SK-N-SH (cell line): Measurements from ENCODE around the gene SF3B5. TPM values are rescaled to one million over a fixed set of nuclear protein-coding genes. Genes with fewer than 3 reads are reported as not detected.

Source experiments
- CTCF ChIA-PET: fragments of 300-600, 350-600 bp; formaldehyde crosslinking; extraction: SDS; loops from one replicate; lab custom pipeline; 2021; lab: Yijun Ruan, JAX
- POLR2A ChIA-PET: fragments of 350-600 bp; sonication (Branson Sonifier 250); formaldehyde crosslinking; extraction: SDS; loops from one replicate; lab custom pipeline; 2020; ENCODE audit warnings: antibody characterized with exemption, inconsistent platforms; lab: Yijun Ruan, JAX
- DNase-seq: peaks from one replicate; pipeline ENCODE4 v3.0.0; 2012
- H2AFZ ChIP-seq: fragments of 200-600 bp; sonication (generic); 2 replicates; pipeline ENCODE4 v1.8.1; 2016; ENCODE audit warnings: antibody characterized with exemption, mild to moderate bottlenecking, low read depth
- H3F3A ChIP-seq: fragments of 200-600 bp; sonication (generic); replicated peaks from 2 replicates; pipeline ENCODE3; 2016; ENCODE audit warnings: antibody characterized with exemption, mild to moderate bottlenecking; ENCODE audit not compliant: insufficient read depth
- H3K27ac ChIP-seq, 2 experiments: fragments of 200-500 bp in 1 of 2; fragments of 200-600 bp in 1 of 2; sonication (Bioruptor generic) in 1 of 2; sonication (generic), shearing (Covaris generic) in 1 of 2; 2 replicates each; pipeline versions ENCODE4 v1.5.1 to v1.6.1; 2014 to 2016; ENCODE audit warnings: low read depth in 2 of 2, inconsistent platforms in 1 of 2, low read length in 1 of 2, mild to moderate bottlenecking in 1 of 2, mixed read lengths in 1 of 2
- H3K27me3 ChIP-seq: fragments of 200-600 bp; sonication (generic), shearing (Covaris generic); 2 replicates; pipeline ENCODE4 v1.6.1; 2016; ENCODE audit warnings: mixed run types; ENCODE audit not compliant: insufficient read depth
- H3K36me3 ChIP-seq, 2 experiments: fragments of 200-500 bp in 1 of 2; fragments of 200-600 bp in 1 of 2; sonication (Bioruptor generic) in 1 of 2; sonication (generic) in 1 of 2; replicated peaks in 1 of 2; 2 replicates each; pipeline versions ENCODE3 to v1.5.1; 2014 to 2016; ENCODE audit warnings: low read length in 1 of 2, mild to moderate bottlenecking in 1 of 2; ENCODE audit not compliant: insufficient read depth in 2 of 2, control insufficient read depth in 1 of 2
- H3K4me1 ChIP-seq, 2 experiments: fragments of 200-500 bp in 1 of 2; fragments of 200-600 bp in 1 of 2; sonication (Bioruptor generic) in 1 of 2; sonication (generic), shearing (Covaris generic) in 1 of 2; 2 replicates each; pipeline versions ENCODE4 v1.5.1 to v1.6.1; 2014 to 2016; ENCODE audit warnings: low read depth in 1 of 2, low read length in 1 of 2, mixed run types in 1 of 2; ENCODE audit not compliant: insufficient read depth in 2 of 2, control insufficient read depth in 1 of 2
- H3K4me2 ChIP-seq: fragments of 200-600 bp; sonication (generic), shearing (Covaris generic); 2 replicates; pipeline ENCODE4 v1.6.1; 2017; ENCODE audit warnings: mixed run types
- H3K4me3 ChIP-seq, 2 experiments: fragments of 200-500 bp in 1 of 2; fragments of 200-600 bp in 1 of 2; sonication (Bioruptor generic) in 1 of 2; sonication (generic), shearing (Covaris generic) in 1 of 2; 2 replicates each; pipeline versions ENCODE4 v1.5.1 to v1.8.1; 2014 to 2016; ENCODE audit warnings: low read depth in 2 of 2, inconsistent platforms in 1 of 2, low read length in 1 of 2, mild to moderate bottlenecking in 1 of 2, mixed read lengths in 1 of 2, moderate library complexity in 1 of 2
- H3K79me2 ChIP-seq: fragments of 200-600 bp; sonication (generic); 2 replicates; pipeline ENCODE4 v1.8.1; 2017; ENCODE audit warnings: mild to moderate bottlenecking; ENCODE audit not compliant: insufficient read depth
- H3K9ac ChIP-seq: fragments of 200-600 bp; sonication (generic); 2 replicates; pipeline ENCODE4 v1.6.1; 2017; ENCODE audit warnings: mixed run types
- H3K9me2 ChIP-seq: fragments of 200-600 bp; sonication (generic); 2 replicates; pipeline ENCODE4 v1.6.1; 2017; ENCODE audit warnings: mixed run types
- H3K9me3 ChIP-seq: fragments of 200-600 bp; sonication (generic); 2 replicates; pipeline ENCODE4 v1.6.1; 2017; ENCODE audit warnings: mixed run types, mild to moderate bottlenecking, moderate library complexity
- H4K20me1 ChIP-seq: fragments of 200-600 bp; sonication (generic); 2 replicates; pipeline ENCODE4 v1.6.1; 2017; ENCODE audit warnings: mild to moderate bottlenecking, mixed run types; ENCODE audit not compliant: insufficient read depth
- FOSL2 ChIP-seq: IDR thresholded peaks from 2 replicates; pipeline ENCODE4 v1.4.0; 2012; ENCODE audit warnings: low read depth, mild to moderate bottlenecking, moderate library complexity, borderline replicate concordance
- FOXJ3 ChIP-seq: sonication (generic); formaldehyde crosslinking; IDR thresholded peaks from 2 replicates; pipeline ENCODE4 v1.5.1; 2020; ENCODE audit warnings: mild to moderate bottlenecking, missing genetic modification reagents
- FOXM1 ChIP-seq: IDR thresholded peaks from 2 replicates; pipeline ENCODE4 v1.4.0; 2012; ENCODE audit warnings: low read depth, mild to moderate bottlenecking
- IRF3 ChIP-seq: fragments of 150-350 bp; IDR thresholded peaks from 2 replicates; pipeline ENCODE4 v1.6.1; 2016; ENCODE audit warnings: mild to moderate bottlenecking, low read depth, low read length
- JUND ChIP-seq: IDR thresholded peaks from 2 replicates; pipeline ENCODE4 v1.4.0; 2012
- MAX ChIP-seq: IDR thresholded peaks from 2 replicates; pipeline ENCODE4 v1.4.0; 2012; ENCODE audit warnings: low read depth
- MXI1 ChIP-seq: IDR thresholded peaks from 2 replicates; pipeline ENCODE4 v1.6.1; 2012; ENCODE audit warnings: mild to moderate bottlenecking, low read depth, low read length, improper control_type of control experiment
- NRF1 ChIP-seq: IDR thresholded peaks from 2 replicates; pipeline ENCODE4 v1.6.1; 2012; ENCODE audit warnings: low read depth, mild to moderate bottlenecking, low read length
- PBX3 ChIP-seq: IDR thresholded peaks from 2 replicates; pipeline ENCODE4; 2012
- POLR2AphosphoS5 ChIP-seq: IDR thresholded peaks from 2 replicates; pipeline ENCODE4 v1.6.1; 2012; ENCODE audit warnings: low read depth, low read length
- RCOR1 ChIP-seq: fragments of 150-350 bp; IDR thresholded peaks from 2 replicates; pipeline ENCODE4 v1.6.1; 2017; ENCODE audit warnings: antibody characterized with exemption, low read length
- REST ChIP-seq: IDR thresholded peaks from 2 replicates; pipeline ENCODE4 v1.6.1; 2012; ENCODE audit warnings: mild to moderate bottlenecking, low read depth, low read length, moderate library complexity
- SMC3 ChIP-seq: IDR thresholded peaks from 2 replicates; pipeline ENCODE4 v1.6.1; 2012; ENCODE audit warnings: low read depth, low read length, improper control_type of control experiment
- TCF12 ChIP-seq: IDR thresholded peaks from 2 replicates; pipeline ENCODE4 v1.4.0; 2012
- USF1 ChIP-seq: IDR thresholded peaks from 2 replicates; pipeline ENCODE4 v1.4.0; 2012; ENCODE audit warnings: low read depth, borderline replicate concordance
- YY1 ChIP-seq: IDR thresholded peaks from 2 replicates; pipeline ENCODE4 v1.4.0; 2012; ENCODE audit warnings: low read depth, mild to moderate bottlenecking
- polyA plus RNA-seq, 3 experiments: library from polyadenylated mRNA; depleted of rRNA; stranded (reverse); fragments of >200 nt; gene quantifications; 2 replicates each; pipeline ENCODE4 v1.2.3, GENCODE V29; 2012

The SF3B5 gene
- polyA plus RNA-seq, 1 of the 3 experiments (the other 2 are of a cell fraction) = 316 TPM

GRCh38 chr6:144122861-144123260 is 27.5 kb upstream of the SF3B5 start:
- ChIA-PET CTCF (no interaction called here), POLR2A (no interaction called here)
- no peaks in the 10 kb centered on the region for H3K36me3 ChIP-seq

More at GRCh38 chr6:144122861-144123260, 27.5 kb upstream of the SF3B5 start:
- Histone ChIP-seq H2AFZ (no peak overlapping the region), H3K9ac (no peak overlapping the region), H3K27me3 (peaks cover 8% of the 10 kb centered on the region; the same call in 1 of the 2 replicates), H4K20me1 (no peaks in the 10 kb centered on the region), H3K4me3 (no peak overlapping the region), H3K79me2 (no peaks in the 10 kb centered on the region), H3K4me2 (no peak overlapping the region), H3K9me3 (no peaks in the 10 kb centered on the region), H3K9me2 (no peaks in the 10 kb centered on the region), H3K4me1 (no peaks in the 10 kb centered on the region), H3F3A (no peaks in the 10 kb centered on the region), H3K27ac (no peak overlapping the region)
- TF ChIP-seq NRF1 (no peak), PBX3 (no peak), SMC3 (no peak), IRF3 (no peak), JUND (no peak), RCOR1 (no peak), REST (no peak), FOSL2 (no peak), USF1 (no peak), MXI1 (no peak), YY1 (no peak), FOXJ3 (no peak), POLR2AphosphoS5 (no peak), MAX (no peak), FOXM1 (no peak), TCF12 (no peak)
- DNase-seq = no peak
